Measurements from ENCODE around the gene PSMA2. TPM values are rescaled to one million over a fixed set of nuclear protein-coding genes. Genes with fewer than 3 reads are reported as not detected.

PSMA2 gene
- total RNA-seq, 1 experiment from 2014 or later = 228 TPM

DNA sequence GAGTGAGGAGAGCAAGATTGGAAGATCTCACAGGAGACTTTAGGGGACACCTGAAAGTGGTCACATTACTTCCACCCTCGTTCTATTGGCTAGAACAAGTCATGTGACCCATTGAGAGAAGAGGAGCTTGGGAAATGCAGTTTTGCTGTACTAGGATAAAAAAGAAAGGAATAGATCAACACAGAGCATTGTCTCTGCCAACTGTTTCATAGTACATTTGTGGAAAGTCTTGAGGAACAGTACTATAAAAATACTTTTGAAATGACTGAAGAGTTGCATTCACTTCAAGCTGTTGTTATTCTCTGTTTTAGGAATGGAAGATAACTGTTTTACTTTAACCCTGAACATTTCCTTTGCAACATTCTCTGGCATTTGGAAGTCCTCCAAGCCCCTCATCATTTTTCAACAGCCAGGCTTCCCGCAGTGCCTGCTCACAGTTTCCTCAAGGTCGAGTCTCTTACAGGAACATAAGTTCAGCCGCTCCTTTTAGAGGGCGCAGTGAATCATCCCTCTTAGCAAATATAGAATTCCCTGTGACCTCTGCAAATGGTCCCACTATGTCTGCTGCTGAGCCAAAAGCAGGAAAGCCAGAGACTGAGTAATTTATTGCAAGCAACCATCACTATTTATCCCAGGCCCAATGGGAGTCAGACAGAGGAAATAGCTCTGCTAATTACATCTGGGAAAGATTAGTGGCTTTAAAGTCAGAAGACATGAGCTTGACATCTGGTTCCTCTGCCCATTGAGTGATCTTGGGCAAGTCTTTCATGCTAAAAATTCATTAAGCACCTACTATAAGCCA is 40.9 kb upstream of the PSMA2 start:
- TF ChIP-seq ZNF423 (CRISPR knock-in tag; IDR thresholded peaks at IDR 0.05) (no peak), TEAD1 (CRISPR knock-in tag; IDR thresholded peaks at IDR 0.05) (no peak), NFYB (CRISPR knock-in tag; conservative IDR thresholded peaks at IDR 0.05; ENCODE audit: low read depth) (peak; percentile 86), NR1H2 (CRISPR knock-in tag; IDR thresholded peaks at IDR 0.05) (no peak), FOXP1 (CRISPR knock-in tag; IDR thresholded peaks at IDR 0.05; ENCODE audit: borderline replicate concordance) (no peak), ZNF532 (CRISPR knock-in tag; IDR thresholded peaks at IDR 0.05; ENCODE audit: borderline replicate concordance) (no peak), SMAD3 (CRISPR knock-in tag; IDR thresholded peaks at IDR 0.05; ENCODE audit: borderline replicate concordance) (no peak)
- TF ChIP-seq, protein P1, sequence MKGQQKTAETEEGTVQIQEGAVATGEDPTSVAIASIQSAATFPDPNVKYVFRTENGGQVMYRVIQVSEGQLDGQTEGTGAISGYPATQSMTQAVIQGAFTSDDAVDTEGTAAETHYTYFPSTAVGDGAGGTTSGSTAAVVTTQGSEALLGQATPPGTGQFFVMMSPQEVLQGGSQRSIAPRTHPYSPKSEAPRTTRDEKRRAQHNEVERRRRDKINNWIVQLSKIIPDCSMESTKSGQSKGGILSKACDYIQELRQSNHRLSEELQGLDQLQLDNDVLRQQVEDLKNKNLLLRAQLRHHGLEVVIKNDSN (CRISPR knock-in tag; IDR thresholded peaks at IDR 0.05) = peak; percentile 84
- TF ChIP-seq, protein P2, sequence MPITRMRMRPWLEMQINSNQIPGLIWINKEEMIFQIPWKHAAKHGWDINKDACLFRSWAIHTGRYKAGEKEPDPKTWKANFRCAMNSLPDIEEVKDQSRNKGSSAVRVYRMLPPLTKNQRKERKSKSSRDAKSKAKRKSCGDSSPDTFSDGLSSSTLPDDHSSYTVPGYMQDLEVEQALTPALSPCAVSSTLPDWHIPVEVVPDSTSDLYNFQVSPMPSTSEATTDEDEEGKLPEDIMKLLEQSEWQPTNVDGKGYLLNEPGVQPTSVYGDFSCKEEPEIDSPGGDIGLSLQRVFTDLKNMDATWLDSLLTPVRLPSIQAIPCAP (CRISPR knock-in tag; IDR thresholded peaks at IDR 0.05) = no peak
- TF ChIP-seq, protein P3, sequence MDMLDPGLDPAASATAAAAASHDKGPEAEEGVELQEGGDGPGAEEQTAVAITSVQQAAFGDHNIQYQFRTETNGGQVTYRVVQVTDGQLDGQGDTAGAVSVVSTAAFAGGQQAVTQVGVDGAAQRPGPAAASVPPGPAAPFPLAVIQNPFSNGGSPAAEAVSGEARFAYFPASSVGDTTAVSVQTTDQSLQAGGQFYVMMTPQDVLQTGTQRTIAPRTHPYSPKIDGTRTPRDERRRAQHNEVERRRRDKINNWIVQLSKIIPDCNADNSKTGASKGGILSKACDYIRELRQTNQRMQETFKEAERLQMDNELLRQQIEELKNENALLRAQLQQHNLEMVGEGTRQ (CRISPR knock-in tag; IDR thresholded peaks at IDR 0.05) = peak; percentile 87
- ATAC-seq (no peak), DNase-seq (ENCODE audit: low spot score) (no peak)
- CTCF ChIA-PET = interaction anchor here (0.9 to 1.7 kb wide), 2 partner anchors 9 to 99 kb away, joined by 4 to 9 read pairs; no protein-coding TSS in a partner anchor
- H3K4me1 Mint-ChIP-seq = no peaks in the 10 kb centered on the region
- no peak overlapping the region for H3K27ac Mint-ChIP-seq
- peaks cover 11% of the 10 kb centered on the region for H3K9me3 Mint-ChIP-seq
- no peaks in the 10 kb centered on the region for H3K36me3 Mint-ChIP-seq
- peaks cover 6% of the 10 kb centered on the region; the same call in 1 of the 2 replicates for H3K27me3 Mint-ChIP-seq (ENCODE audit: low read depth)
- H3K4me3 Mint-ChIP-seq = no peak overlapping the region
- POLR2A ChIA-PET = no interaction called here

DNA sequence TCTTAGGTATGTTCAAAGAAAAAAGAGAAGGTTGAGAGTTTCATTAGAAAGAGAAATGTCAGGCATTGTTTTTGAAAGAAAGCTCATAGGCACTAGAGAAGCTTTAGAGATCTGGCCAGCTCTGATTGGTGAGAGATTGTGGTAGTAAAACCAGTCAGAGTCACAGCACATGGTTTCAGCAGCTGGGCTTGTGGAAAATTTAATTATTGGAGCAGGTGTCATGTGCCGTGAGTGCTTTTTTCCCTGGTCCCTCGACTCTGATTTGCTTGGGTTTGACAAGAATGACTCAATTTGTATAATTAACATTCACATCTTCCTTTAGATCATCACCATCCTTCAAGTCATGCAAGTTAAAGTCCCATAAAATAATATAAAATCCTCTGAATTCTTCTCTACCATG is 35.4 kb upstream of the PSMA2 start:
- TF ChIP-seq SMAD4 (CRISPR knock-in tag; IDR thresholded peaks at IDR 0.05) = no peak
- TF ChIP-seq CREB1 (CRISPR knock-in tag; IDR thresholded peaks at IDR 0.05) = no peak
- no peak for TF ChIP-seq IRF2 (CRISPR knock-in tag; IDR thresholded peaks at IDR 0.05; ENCODE audit: borderline replicate concordance, low read depth)
- TF ChIP-seq JAZF1 (CRISPR knock-in tag; IDR thresholded peaks at IDR 0.05) = no peak
- TF ChIP-seq AFF4 (CRISPR knock-in tag; IDR thresholded peaks at IDR 0.05; ENCODE audit: borderline replicate concordance) = no peak
- TF ChIP-seq CBFB (CRISPR knock-in tag; IDR thresholded peaks at IDR 0.05; ENCODE audit: low read depth) = no peak
- TF ChIP-seq, protein P4, sequence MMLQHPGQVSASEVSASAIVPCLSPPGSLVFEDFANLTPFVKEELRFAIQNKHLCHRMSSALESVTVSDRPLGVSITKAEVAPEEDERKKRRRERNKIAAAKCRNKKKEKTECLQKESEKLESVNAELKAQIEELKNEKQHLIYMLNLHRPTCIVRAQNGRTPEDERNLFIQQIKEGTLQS (CRISPR knock-in tag; conservative IDR thresholded peaks at IDR 0.05) = no peak
- no peak for TF ChIP-seq SOX15 (CRISPR knock-in tag; IDR thresholded peaks at IDR 0.05)
- TF ChIP-seq GTF2I (CRISPR knock-in tag; conservative IDR thresholded peaks at IDR 0.05) = no peak
- CTCF ChIA-PET = interaction anchor here (0.9 kb wide), 1 partner anchor 27 kb away, joined by 3 read pairs; no protein-coding TSS in a partner anchor
- no peak overlapping the region for H3K4me3 Mint-ChIP-seq
- POLR2A ChIA-PET = no interaction called here
- peaks cover 11% of the 10 kb centered on the region for H3K9me3 Mint-ChIP-seq
- no peaks in the 10 kb centered on the region for H3K36me3 Mint-ChIP-seq
- H3K27ac Mint-ChIP-seq = no peak overlapping the region
- peaks cover 14% of the 10 kb centered on the region for H3K4me1 Mint-ChIP-seq
- ATAC-seq = no peak
- no peak for DNase-seq (ENCODE audit: low spot score)
- H3K27me3 Mint-ChIP-seq (ENCODE audit: low read depth) = no peaks in the 10 kb centered on the region
